Suprapubic skin (tissue), 4 donors: ENCODE measurements around the gene PLSCR5. TPM values are rescaled to one million over a fixed set of nuclear protein-coding genes. Genes with fewer than 3 reads are reported as not detected.

ENCODE experiments used
- DNase-seq, 2 donors: peaks; one replicate each; pipeline ENCODE4 v3.0.0-alpha.2; 2019; ENCODE audit warnings: low spot score in 2 of 2
- H3K27ac ChIP-seq: fragments of 200-600 bp; sonication (generic); one replicate; pipeline ENCODE4 v1.5.1; 2019
- H3K27me3 ChIP-seq: fragments of 200-600 bp; sonication (generic); one replicate; pipeline ENCODE4 v1.5.1; 2019
- H3K36me3 ChIP-seq: fragments of 200-600 bp; sonication (generic); one replicate; pipeline ENCODE4 v1.5.1; 2019
- H3K4me1 ChIP-seq: fragments of 200-600 bp; sonication (generic); one replicate; pipeline ENCODE4 v1.5.1; 2019
- H3K4me3 ChIP-seq: fragments of 200-600 bp; sonication (generic); one replicate; pipeline ENCODE4 v1.5.1; 2019; ENCODE audit warnings: mild to moderate bottlenecking
- H3K9me3 ChIP-seq: fragments of 200-600 bp; sonication (generic); one replicate; pipeline ENCODE4 v1.5.1; 2019
- EP300 ChIP-seq: sonication (generic); formaldehyde crosslinking; IDR thresholded peaks from one replicate; pipeline ENCODE4 v1.6.1; 2017; ENCODE audit warnings: antibody characterized with exemption
- POLR2A ChIP-seq, 2 donors: fragments of 450-650 bp; IDR thresholded peaks; one replicate each; pipeline ENCODE4 v1.6.1; 2017; ENCODE audit warnings: antibody characterized with exemption in 2 of 2, mild to moderate bottlenecking in 2 of 2, moderate library complexity in 2 of 2
- POLR2AphosphoS5 ChIP-seq, 3 donors: sonication (generic); formaldehyde crosslinking; IDR thresholded peaks; one replicate each; pipeline ENCODE4 v1.6.1; 2017; ENCODE audit warnings: antibody characterized with exemption in 3 of 3
- WGBS: methylation state at CpG from one replicate; pipeline ENCODE4 v1.1.5; 2018; 5-methylcytosine and 5-hydroxymethylcytosine counted together
- total RNA-seq, 4 donors: library from RNA; depleted of rRNA; stranded (reverse); fragments of >200 nt; gene quantifications; one replicate each; pipeline ENCODE4 v1.1.0, GENCODE V29; 2016
- TF ChIP-seq, protein P1 (sequence below), 2 donors: fragments of 200-600 bp in 1 of 2; fragments of 450-650 bp in 1 of 2; sonication (generic) in 1 of 2; IDR thresholded peaks; one replicate each; pipeline ENCODE4 v1.5.1; 2016 to 2019; ENCODE audit warnings: antibody characterized with exemption in 2 of 2, mild to moderate bottlenecking in 1 of 2, moderate library complexity in 1 of 2

PLSCR5 gene
- total RNA-seq, 4 donors from 2014 or later, result not detected

GRCh38 chr3:146585156-146585555, 20.0 kb downstream of the PLSCR5 start:
- TF ChIP-seq, protein P1, sequence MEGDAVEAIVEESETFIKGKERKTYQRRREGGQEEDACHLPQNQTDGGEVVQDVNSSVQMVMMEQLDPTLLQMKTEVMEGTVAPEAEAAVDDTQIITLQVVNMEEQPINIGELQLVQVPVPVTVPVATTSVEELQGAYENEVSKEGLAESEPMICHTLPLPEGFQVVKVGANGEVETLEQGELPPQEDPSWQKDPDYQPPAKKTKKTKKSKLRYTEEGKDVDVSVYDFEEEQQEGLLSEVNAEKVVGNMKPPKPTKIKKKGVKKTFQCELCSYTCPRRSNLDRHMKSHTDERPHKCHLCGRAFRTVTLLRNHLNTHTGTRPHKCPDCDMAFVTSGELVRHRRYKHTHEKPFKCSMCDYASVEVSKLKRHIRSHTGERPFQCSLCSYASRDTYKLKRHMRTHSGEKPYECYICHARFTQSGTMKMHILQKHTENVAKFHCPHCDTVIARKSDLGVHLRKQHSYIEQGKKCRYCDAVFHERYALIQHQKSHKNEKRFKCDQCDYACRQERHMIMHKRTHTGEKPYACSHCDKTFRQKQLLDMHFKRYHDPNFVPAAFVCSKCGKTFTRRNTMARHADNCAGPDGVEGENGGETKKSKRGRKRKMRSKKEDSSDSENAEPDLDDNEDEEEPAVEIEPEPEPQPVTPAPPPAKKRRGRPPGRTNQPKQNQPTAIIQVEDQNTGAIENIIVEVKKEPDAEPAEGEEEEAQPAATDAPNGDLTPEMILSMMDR (IDR thresholded peaks at IDR 0.05), result no peak
- TF ChIP-seq POLR2AphosphoS5 (IDR thresholded peaks at IDR 0.05) (no peak), POLR2A (IDR thresholded peaks at IDR 0.05) (no peak), EP300 (no peak)
- no peak for DNase-seq

DNA sequence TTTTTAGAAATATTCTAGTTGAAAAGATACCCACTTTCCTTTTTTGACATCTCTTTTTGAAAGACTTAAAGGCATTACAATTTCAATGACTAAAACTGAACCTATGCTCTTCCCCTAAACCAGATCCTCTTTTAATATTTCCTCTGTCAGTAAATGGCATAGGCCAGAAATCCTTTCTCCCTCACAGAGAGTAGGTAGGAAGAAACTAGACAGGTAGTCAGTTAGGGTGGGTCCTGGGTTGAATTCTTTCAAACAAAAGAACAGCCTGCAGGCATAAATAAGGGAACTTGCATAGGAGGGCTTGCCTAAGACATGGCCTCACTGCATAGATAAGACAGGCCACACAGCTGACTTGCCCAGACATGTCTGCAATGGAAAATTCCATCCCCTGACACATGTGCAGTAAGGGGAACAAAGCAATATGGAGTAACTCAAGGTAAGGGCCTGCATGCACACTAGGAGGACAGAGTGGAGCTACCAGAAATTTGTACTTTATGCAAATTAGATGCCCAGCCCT, 23.1 kb downstream of the PLSCR5 start:
- TF ChIP-seq POLR2AphosphoS5 (IDR thresholded peaks at IDR 0.05) (no peak), POLR2A (IDR thresholded peaks at IDR 0.05) (no peak), EP300 (no peak)
- TF ChIP-seq, protein P1 (IDR thresholded peaks at IDR 0.05), result no peak
- no peak overlapping the region for H3K27ac ChIP-seq
- DNase-seq, result no peak
- no peaks in the 10 kb centered on the region for H3K36me3 ChIP-seq
- H3K27me3 ChIP-seq, result no peaks in the 10 kb centered on the region
- no peaks in the 10 kb centered on the region for H3K9me3 ChIP-seq
- no peak overlapping the region for H3K4me3 ChIP-seq
- no peaks in the 10 kb centered on the region for H3K4me1 ChIP-seq

More at GRCh38 chr3:146585156-146585555, 20.0 kb downstream of the PLSCR5 start:
- Histone ChIP-seq H3K9me3 (no peaks in the 10 kb centered on the region), H3K4me3 (no peak overlapping the region), H3K36me3 (no peaks in the 10 kb centered on the region), H3K27me3 (no peaks in the 10 kb centered on the region), H3K4me1 (no peaks in the 10 kb centered on the region), H3K27ac (no peak overlapping the region)

- H3K4me3 ChIP-seq, result no peak overlapping the region
- no peaks in the 10 kb centered on the region for H3K9me3 ChIP-seq
- 48% methylated on average over 1 of the region's 1 CpG for WGBS
- TF ChIP-seq, protein P1 (IDR thresholded peaks at IDR 0.05), result no peak
- no peak for TF ChIP-seq POLR2AphosphoS5 (IDR thresholded peaks at IDR 0.05)
- no peak for TF ChIP-seq POLR2A (IDR thresholded peaks at IDR 0.05)
- no peak for TF ChIP-seq EP300
- DNase-seq, result no peak
- no peaks in the 10 kb centered on the region for H3K4me1 ChIP-seq
- no peaks in the 10 kb centered on the region for H3K27me3 ChIP-seq
- H3K27ac ChIP-seq, result no peak overlapping the region
- H3K36me3 ChIP-seq, result no peaks in the 10 kb centered on the region
These were observed 24.0 kb downstream of the PLSCR5 start for GRCh38 chr3:146581080-146581601.

DNA sequence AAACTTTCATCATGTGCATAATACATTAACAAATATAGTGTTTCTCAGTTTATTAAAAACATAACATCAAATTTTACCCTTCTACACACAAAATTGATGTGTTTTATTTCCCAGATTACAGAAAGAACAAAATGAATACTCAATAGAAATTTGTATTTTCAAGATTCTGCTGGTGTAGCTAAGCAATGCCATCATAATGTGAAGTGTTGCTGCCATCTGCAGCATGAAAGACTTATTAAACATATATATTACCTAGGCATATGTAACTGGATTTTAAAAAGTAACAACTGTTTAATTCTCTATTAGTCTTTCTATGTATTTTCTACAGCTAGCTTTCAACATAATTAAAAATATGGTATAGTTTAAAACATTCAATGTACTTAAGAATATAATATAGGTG, 27.5 kb downstream of the PLSCR5 start:
- no peak overlapping the region for H3K27ac ChIP-seq
- H3K4me1 ChIP-seq, result no peaks in the 10 kb centered on the region
- no peak for TF ChIP-seq POLR2A (IDR thresholded peaks at IDR 0.05)
- TF ChIP-seq POLR2AphosphoS5 (IDR thresholded peaks at IDR 0.05), result no peak
- no peak for TF ChIP-seq EP300
- TF ChIP-seq, protein P1 (IDR thresholded peaks at IDR 0.05), result peak in 1 of 2 donors; percentile 6
- no peak overlapping the region for H3K4me3 ChIP-seq
- no peaks in the 10 kb centered on the region for H3K36me3 ChIP-seq
- H3K9me3 ChIP-seq, result no peaks in the 10 kb centered on the region
- DNase-seq, result no peak
- H3K27me3 ChIP-seq, result no peaks in the 10 kb centered on the region

- H3K27me3 ChIP-seq, result no peaks in the 10 kb centered on the region
- no peaks in the 10 kb centered on the region for H3K9me3 ChIP-seq
- H3K27ac ChIP-seq, result no peak overlapping the region
- TF ChIP-seq POLR2A (IDR thresholded peaks at IDR 0.05), result no peak
- TF ChIP-seq POLR2AphosphoS5 (IDR thresholded peaks at IDR 0.05), result no peak
- no peak for TF ChIP-seq EP300
- TF ChIP-seq, protein P1 (IDR thresholded peaks at IDR 0.05), result no peak
- no peaks in the 10 kb centered on the region for H3K36me3 ChIP-seq
- H3K4me1 ChIP-seq, result no peaks in the 10 kb centered on the region
- H3K4me3 ChIP-seq, result no peak overlapping the region
- DNase-seq, result no peak
- 76% methylated on average over 2 of the region's 2 CpGs for WGBS
These were observed 29.5 kb downstream of the PLSCR5 start for GRCh38 chr3:146575636-146576035.
